Endothelial cell (in vitro differentiated cells): ENCODE measurements around the gene TAGLN. TPM values are rescaled to one million over a fixed set of nuclear protein-coding genes. Genes with fewer than 3 reads are reported as not detected.

ENCODE experiments used
- DNase-seq: peaks from one replicate; pipeline ENCODE4 v3.0.0; 2021; ENCODE audit warnings: low spot score
- H3K27ac Mint-ChIP-seq: one replicate; pipeline ENCODE4 v1.8.0; 2021; ENCODE audit warnings: mixed read lengths, inconsistent platforms; ENCODE audit not compliant: unreplicated experiment
- H3K27me3 Mint-ChIP-seq: one replicate; pipeline ENCODE4 v1.8.0; 2021; ENCODE audit warnings: mild to moderate bottlenecking, moderate library complexity, mixed read lengths, inconsistent platforms; ENCODE audit not compliant: unreplicated experiment
- H3K36me3 Mint-ChIP-seq: one replicate; pipeline ENCODE4 v1.8.0; 2021; ENCODE audit warnings: mild to moderate bottlenecking, low read depth, mixed read lengths, inconsistent platforms; ENCODE audit not compliant: unreplicated experiment
- H3K4me1 Mint-ChIP-seq: one replicate; pipeline ENCODE4 v1.8.0; 2021; ENCODE audit warnings: mild to moderate bottlenecking, mixed read lengths, inconsistent platforms; ENCODE audit not compliant: unreplicated experiment
- H3K4me3 Mint-ChIP-seq: one replicate; pipeline ENCODE4 v1.8.0; 2021; ENCODE audit warnings: mild to moderate bottlenecking, mixed read lengths, inconsistent platforms; ENCODE audit not compliant: unreplicated experiment
- H3K9me3 Mint-ChIP-seq: one replicate; pipeline ENCODE4 v1.8.0; 2021; ENCODE audit warnings: mixed read lengths, inconsistent platforms; ENCODE audit not compliant: unreplicated experiment
- CTCF ChIP-seq: fragments of 200-600 bp; sonication (generic); IDR thresholded peaks from one replicate; pipeline ENCODE4 v1.5.0; 2021; ENCODE audit warnings: antibody characterized with exemption; ENCODE audit not compliant: unreplicated experiment
- total RNA-seq: library from RNA; stranded (reverse); fragmentation: NEBNext Ultra II Directional; extraction: Animal tissue kit (Norgen Biotek cat#: 25700); gene quantifications from one replicate; pipeline ENCODE4 v1.2.1, GENCODE V29; 2021; ENCODE audit not compliant: unreplicated experiment

The TAGLN gene
- total RNA-seq, 1 donor from 2014 or later, result 25.4 TPM

GRCh38 chr11:117220999-117221774, 22.0 kb downstream of the TAGLN start:
- H3K4me1 Mint-ChIP-seq, result peaks cover 22% of the 10 kb centered on the region
- H3K27ac Mint-ChIP-seq, result no peak overlapping the region
- no peaks in the 10 kb centered on the region for H3K27me3 Mint-ChIP-seq
- no peak for TF ChIP-seq CTCF
- DNase-seq, result no peak
- H3K4me3 Mint-ChIP-seq, result no peak overlapping the region
- peaks cover 33% of the 10 kb centered on the region for H3K36me3 Mint-ChIP-seq
- no peaks in the 10 kb centered on the region for H3K9me3 Mint-ChIP-seq

GRCh38 chr11:117221775-117222517, 22.8 kb downstream of the TAGLN start:
- Mint-ChIP-seq H3K27ac (no peak overlapping the region), H3K9me3 (no peaks in the 10 kb centered on the region), H3K27me3 (no peaks in the 10 kb centered on the region), H3K4me3 (no peak overlapping the region), H3K36me3 (peaks cover 32% of the 10 kb centered on the region), H3K4me1 (peaks cover 22% of the 10 kb centered on the region)
- no peak for TF ChIP-seq CTCF
- DNase-seq, result no peak

- Mint-ChIP-seq H3K36me3 (peaks cover 23% of the 10 kb centered on the region), H3K4me3 (no peak overlapping the region), H3K27me3 (no peaks in the 10 kb centered on the region), H3K4me1 (peaks cover 22% of the 10 kb centered on the region), H3K9me3 (no peaks in the 10 kb centered on the region), H3K27ac (no peak overlapping the region)
- no peak for DNase-seq
- TF ChIP-seq CTCF, result no peak
Observed at GRCh38 chr11:117222991-117223740, 24.0 kb downstream of the TAGLN start.

GRCh38 chr11:117223741-117224689, 24.8 kb downstream of the TAGLN start:
- peaks cover 18% of the 10 kb centered on the region for H3K4me1 Mint-ChIP-seq
- no peaks in the 10 kb centered on the region for H3K27me3 Mint-ChIP-seq
- no peak for DNase-seq
- TF ChIP-seq CTCF, result no peak
- peaks cover 23% of the 10 kb centered on the region for H3K36me3 Mint-ChIP-seq
- no peak overlapping the region for H3K27ac Mint-ChIP-seq
- no peak overlapping the region for H3K4me3 Mint-ChIP-seq
- H3K9me3 Mint-ChIP-seq, result no peaks in the 10 kb centered on the region
